Measurements from ENCODE around the gene STRN.

- TF ChIP-seq, protein P1, sequence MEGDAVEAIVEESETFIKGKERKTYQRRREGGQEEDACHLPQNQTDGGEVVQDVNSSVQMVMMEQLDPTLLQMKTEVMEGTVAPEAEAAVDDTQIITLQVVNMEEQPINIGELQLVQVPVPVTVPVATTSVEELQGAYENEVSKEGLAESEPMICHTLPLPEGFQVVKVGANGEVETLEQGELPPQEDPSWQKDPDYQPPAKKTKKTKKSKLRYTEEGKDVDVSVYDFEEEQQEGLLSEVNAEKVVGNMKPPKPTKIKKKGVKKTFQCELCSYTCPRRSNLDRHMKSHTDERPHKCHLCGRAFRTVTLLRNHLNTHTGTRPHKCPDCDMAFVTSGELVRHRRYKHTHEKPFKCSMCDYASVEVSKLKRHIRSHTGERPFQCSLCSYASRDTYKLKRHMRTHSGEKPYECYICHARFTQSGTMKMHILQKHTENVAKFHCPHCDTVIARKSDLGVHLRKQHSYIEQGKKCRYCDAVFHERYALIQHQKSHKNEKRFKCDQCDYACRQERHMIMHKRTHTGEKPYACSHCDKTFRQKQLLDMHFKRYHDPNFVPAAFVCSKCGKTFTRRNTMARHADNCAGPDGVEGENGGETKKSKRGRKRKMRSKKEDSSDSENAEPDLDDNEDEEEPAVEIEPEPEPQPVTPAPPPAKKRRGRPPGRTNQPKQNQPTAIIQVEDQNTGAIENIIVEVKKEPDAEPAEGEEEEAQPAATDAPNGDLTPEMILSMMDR (IDR thresholded peaks at IDR 0.05; ENCODE audit: low read depth, low read length): no peak
- no peak for TF ChIP-seq POLR2A (IDR thresholded peaks at IDR 0.05; ENCODE audit: extremely low read depth, insufficient read length)
- TF ChIP-seq MYC (IDR thresholded peaks at IDR 0.05; ENCODE audit: low read depth, low read length): no peak
- TF ChIP-seq, protein P2, sequence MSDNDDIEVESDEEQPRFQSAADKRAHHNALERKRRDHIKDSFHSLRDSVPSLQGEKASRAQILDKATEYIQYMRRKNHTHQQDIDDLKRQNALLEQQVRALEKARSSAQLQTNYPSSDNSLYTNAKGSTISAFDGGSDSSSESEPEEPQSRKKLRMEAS (IDR thresholded peaks at IDR 0.05; ENCODE audit: low read depth, low read length): no peak
These were observed 159.0 kb downstream of the STRN start for GRCh38 chr2:36807223-36807886.

Measured in NB4 (cell line).